GM23338 (cell line): ENCODE measurements around the gene UBE3C.

Source experiments
- CREB1 ChIP-seq: fragments of 250-450 bp; sonication (Bioruptor Pico); IDR thresholded peaks from 2 replicates; pipeline ENCODE4 v1.5.0; 2020; ENCODE audit warnings: low read depth, mild to moderate bottlenecking, moderate library complexity
- EZH2 ChIP-seq: fragments of 200-600 bp; sonication (generic); IDR thresholded peaks from one replicate; pipeline ENCODE4 v1.8.0; 2017; ENCODE audit warnings: antibody characterized with exemption, mild to moderate bottlenecking, low read depth; ENCODE audit not compliant: unreplicated experiment
- EZH2phosphoT487 ChIP-seq: fragments of 200-600 bp; sonication (generic); IDR thresholded peaks from one replicate; pipeline ENCODE4 v1.8.1; 2018; ENCODE audit warnings: antibody characterized with exemption; ENCODE audit not compliant: unreplicated experiment
- JUNB ChIP-seq: IDR thresholded peaks from one replicate; pipeline ENCODE4 v1.6.1; 2016; ENCODE audit warnings: antibody characterized with exemption; ENCODE audit not compliant: unreplicated experiment
- NANOG ChIP-seq: IDR thresholded peaks from 2 replicates; pipeline ENCODE4 v1.6.1; 2016; ENCODE audit warnings: antibody characterized with exemption, borderline replicate concordance
- POLR2AphosphoS5 ChIP-seq: IDR thresholded peaks from 2 replicates; pipeline ENCODE4 v1.6.1; 2016; ENCODE audit warnings: antibody characterized with exemption, low read depth
- STAT1 ChIP-seq: IDR thresholded peaks from one replicate; pipeline ENCODE4 v1.6.1; 2016; ENCODE audit warnings: antibody characterized with exemption; ENCODE audit not compliant: unreplicated experiment
- ZNF114 ChIP-seq: fragments of 250-450 bp; sonication (Bioruptor Pico); IDR thresholded peaks from 2 replicates; pipeline ENCODE4 v1.5.0; 2020; ENCODE audit warnings: mild to moderate bottlenecking, moderate library complexity
- TF ChIP-seq, protein P1 (sequence below), 2 experiments: fragments of 200-600 bp in 1 of 2; sonication (generic) in 1 of 2; conservative IDR thresholded peaks; 2 replicates each; pipeline versions ENCODE4 v1.5.1 to v1.6.1; 2016 to 2017; ENCODE audit warnings: antibody characterized with exemption in 2 of 2, low read depth in 2 of 2, mild to moderate bottlenecking in 2 of 2, moderate library complexity in 1 of 2
- TF ChIP-seq, protein P2 (sequence below): IDR thresholded peaks from one replicate; pipeline ENCODE4 v1.6.1; 2018; ENCODE audit warnings: antibody characterized with exemption; ENCODE audit not compliant: unreplicated experiment
- TF ChIP-seq, protein P3 (sequence below): IDR thresholded peaks from 2 replicates; pipeline ENCODE4 v1.6.1; 2016; ENCODE audit warnings: antibody characterized with exemption

DNA sequence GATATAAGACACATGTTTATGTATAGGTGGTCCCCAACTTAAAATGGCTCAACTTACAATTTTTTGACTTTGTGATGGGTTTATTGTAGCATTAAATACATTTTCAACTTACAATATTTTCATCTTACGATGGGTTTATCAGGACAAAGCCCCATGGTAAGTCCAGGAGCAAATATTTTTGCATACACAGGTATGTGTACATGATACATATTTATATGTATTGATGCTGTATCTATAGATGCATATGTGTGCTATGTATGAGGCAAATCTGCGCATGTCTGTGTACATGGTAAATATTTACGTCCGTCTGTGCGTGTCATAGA is 664 bp upstream of the UBE3C start:
- TF ChIP-seq, protein P1, sequence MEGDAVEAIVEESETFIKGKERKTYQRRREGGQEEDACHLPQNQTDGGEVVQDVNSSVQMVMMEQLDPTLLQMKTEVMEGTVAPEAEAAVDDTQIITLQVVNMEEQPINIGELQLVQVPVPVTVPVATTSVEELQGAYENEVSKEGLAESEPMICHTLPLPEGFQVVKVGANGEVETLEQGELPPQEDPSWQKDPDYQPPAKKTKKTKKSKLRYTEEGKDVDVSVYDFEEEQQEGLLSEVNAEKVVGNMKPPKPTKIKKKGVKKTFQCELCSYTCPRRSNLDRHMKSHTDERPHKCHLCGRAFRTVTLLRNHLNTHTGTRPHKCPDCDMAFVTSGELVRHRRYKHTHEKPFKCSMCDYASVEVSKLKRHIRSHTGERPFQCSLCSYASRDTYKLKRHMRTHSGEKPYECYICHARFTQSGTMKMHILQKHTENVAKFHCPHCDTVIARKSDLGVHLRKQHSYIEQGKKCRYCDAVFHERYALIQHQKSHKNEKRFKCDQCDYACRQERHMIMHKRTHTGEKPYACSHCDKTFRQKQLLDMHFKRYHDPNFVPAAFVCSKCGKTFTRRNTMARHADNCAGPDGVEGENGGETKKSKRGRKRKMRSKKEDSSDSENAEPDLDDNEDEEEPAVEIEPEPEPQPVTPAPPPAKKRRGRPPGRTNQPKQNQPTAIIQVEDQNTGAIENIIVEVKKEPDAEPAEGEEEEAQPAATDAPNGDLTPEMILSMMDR (conservative IDR thresholded peaks at IDR 0.05; ENCODE audit: low read depth in 2 of 2), result no peak
- TF ChIP-seq EZH2 (no peak), JUNB (no peak), EZH2phosphoT487 (no peak), CREB1 (CRISPR knock-in tag) (no peak), STAT1 (no peak), POLR2AphosphoS5 (no peak), NANOG (no peak), ZNF114 (no peak)
- TF ChIP-seq, protein P2, sequence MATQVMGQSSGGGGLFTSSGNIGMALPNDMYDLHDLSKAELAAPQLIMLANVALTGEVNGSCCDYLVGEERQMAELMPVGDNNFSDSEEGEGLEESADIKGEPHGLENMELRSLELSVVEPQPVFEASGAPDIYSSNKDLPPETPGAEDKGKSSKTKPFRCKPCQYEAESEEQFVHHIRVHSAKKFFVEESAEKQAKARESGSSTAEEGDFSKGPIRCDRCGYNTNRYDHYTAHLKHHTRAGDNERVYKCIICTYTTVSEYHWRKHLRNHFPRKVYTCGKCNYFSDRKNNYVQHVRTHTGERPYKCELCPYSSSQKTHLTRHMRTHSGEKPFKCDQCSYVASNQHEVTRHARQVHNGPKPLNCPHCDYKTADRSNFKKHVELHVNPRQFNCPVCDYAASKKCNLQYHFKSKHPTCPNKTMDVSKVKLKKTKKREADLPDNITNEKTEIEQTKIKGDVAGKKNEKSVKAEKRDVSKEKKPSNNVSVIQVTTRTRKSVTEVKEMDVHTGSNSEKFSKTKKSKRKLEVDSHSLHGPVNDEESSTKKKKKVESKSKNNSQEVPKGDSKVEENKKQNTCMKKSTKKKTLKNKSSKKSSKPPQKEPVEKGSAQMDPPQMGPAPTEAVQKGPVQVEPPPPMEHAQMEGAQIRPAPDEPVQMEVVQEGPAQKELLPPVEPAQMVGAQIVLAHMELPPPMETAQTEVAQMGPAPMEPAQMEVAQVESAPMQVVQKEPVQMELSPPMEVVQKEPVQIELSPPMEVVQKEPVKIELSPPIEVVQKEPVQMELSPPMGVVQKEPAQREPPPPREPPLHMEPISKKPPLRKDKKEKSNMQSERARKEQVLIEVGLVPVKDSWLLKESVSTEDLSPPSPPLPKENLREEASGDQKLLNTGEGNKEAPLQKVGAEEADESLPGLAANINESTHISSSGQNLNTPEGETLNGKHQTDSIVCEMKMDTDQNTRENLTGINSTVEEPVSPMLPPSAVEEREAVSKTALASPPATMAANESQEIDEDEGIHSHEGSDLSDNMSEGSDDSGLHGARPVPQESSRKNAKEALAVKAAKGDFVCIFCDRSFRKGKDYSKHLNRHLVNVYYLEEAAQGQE, result no peak
- TF ChIP-seq, protein P3, sequence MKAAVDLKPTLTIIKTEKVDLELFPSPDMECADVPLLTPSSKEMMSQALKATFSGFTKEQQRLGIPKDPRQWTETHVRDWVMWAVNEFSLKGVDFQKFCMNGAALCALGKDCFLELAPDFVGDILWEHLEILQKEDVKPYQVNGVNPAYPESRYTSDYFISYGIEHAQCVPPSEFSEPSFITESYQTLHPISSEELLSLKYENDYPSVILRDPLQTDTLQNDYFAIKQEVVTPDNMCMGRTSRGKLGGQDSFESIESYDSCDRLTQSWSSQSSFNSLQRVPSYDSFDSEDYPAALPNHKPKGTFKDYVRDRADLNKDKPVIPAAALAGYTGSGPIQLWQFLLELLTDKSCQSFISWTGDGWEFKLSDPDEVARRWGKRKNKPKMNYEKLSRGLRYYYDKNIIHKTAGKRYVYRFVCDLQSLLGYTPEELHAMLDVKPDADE, result no peak
